Measurements from ENCODE around the gene COL1A1.

The COL1A1 gene

GRCh38 chr17:50144845-50145531 is 56.4 kb downstream of the COL1A1 start:
- H3K9me3 ChIP-seq (ENCODE audit: control insufficient read depth, low read depth, low read length) = no peaks in the 10 kb centered on the region
- H3K27ac ChIP-seq (ENCODE audit: low read length) = no peak overlapping the region
- no peak overlapping the region for H3K4me3 ChIP-seq (ENCODE audit: low read length)
- H3K36me3 ChIP-seq (ENCODE audit: control insufficient read depth, low read depth, low read length) = no peaks in the 10 kb centered on the region
- H3K9ac ChIP-seq (ENCODE audit: low read length) = no peak overlapping the region
- peaks cover 15% of the 10 kb centered on the region for H3K4me1 ChIP-seq (ENCODE audit: control insufficient read depth, low read depth, low read length)
- H3K27me3 ChIP-seq (ENCODE audit: control insufficient read depth, insufficient read depth, low read length) = peaks cover 15% of the 10 kb centered on the region

DNA sequence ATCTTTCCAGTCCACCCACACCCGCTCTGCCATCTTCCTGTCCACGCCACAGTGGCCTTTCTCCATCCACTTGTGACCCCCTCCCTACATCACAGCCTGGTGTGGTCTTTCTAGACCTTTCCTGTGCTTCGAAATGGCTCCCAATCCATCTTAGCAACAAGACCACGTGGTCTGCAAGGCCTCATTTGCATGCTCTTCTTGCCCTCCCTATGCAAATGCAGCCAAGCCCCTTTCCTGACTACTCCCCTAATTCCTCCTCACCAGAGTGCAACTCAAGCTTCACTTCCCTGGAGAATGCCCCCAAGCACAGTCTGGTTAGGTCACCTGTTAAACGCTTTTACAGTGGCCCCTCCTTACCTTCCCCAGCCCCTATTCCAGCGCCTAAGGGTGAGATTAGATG is 57.1 kb downstream of the COL1A1 start:
- Histone ChIP-seq H3K9ac (ENCODE audit: low read length) (no peak overlapping the region), H3K4me1 (ENCODE audit: control insufficient read depth, low read depth, low read length) (peaks cover 15% of the 10 kb centered on the region), H3K36me3 (ENCODE audit: control insufficient read depth, low read depth, low read length) (peaks cover 2% of the 10 kb centered on the region), H3K27ac (ENCODE audit: low read length) (no peak overlapping the region), H3K9me3 (ENCODE audit: control insufficient read depth, low read depth, low read length) (no peaks in the 10 kb centered on the region), H3K4me3 (ENCODE audit: low read length) (no peak overlapping the region), H3K27me3 (ENCODE audit: control insufficient read depth, insufficient read depth, low read length) (peaks cover 9% of the 10 kb centered on the region)

DNA sequence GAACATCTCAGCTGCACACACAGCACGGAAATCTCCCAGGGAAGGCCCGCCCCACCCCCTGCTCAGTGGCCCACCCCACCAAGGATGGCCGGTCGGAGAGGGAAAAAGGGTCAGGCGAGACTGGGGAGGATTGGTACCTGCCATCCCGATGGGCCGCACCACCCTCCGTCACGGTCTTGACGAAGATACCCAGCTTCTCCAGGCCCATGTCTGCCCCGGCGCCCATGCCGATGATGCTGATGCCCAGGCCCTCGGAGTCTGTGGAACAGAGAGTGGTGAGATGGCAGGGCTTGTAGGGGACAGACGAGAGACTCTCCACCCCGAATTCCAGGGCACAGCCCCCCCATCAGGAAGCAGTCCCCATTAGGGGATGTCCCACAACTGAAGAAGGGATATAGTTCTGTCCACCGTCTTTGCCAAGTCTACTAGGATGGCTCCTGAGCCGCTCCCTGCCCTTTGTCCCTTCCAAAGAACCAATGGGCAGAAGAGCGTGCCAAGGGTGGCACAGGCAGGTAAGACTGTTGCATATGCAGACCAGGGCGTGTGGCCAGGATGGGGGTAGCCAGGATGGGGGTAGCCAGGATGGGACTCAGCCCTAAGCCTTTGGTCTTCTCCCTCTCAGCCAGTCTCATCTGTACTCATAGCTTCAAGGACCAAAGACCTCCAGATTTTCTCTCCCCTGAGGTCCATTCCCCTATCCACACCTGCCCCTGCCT is 57.8 kb downstream of the COL1A1 start:
- no peak overlapping the region for H3K4me3 ChIP-seq (ENCODE audit: low read length)
- peaks cover 9% of the 10 kb centered on the region for H3K36me3 ChIP-seq (ENCODE audit: control insufficient read depth, low read depth, low read length)
- H3K27ac ChIP-seq (ENCODE audit: low read length) = no peak overlapping the region
- H3K9ac ChIP-seq (ENCODE audit: low read length) = no peak overlapping the region
- peaks cover 15% of the 10 kb centered on the region for H3K4me1 ChIP-seq (ENCODE audit: control insufficient read depth, low read depth, low read length)
- peaks cover 3% of the 10 kb centered on the region for H3K27me3 ChIP-seq (ENCODE audit: control insufficient read depth, insufficient read depth, low read length)
- no peaks in the 10 kb centered on the region for H3K9me3 ChIP-seq (ENCODE audit: control insufficient read depth, low read depth, low read length)

GRCh38 chr17:50141745-50142110 is 59.7 kb downstream of the COL1A1 start:
- Histone ChIP-seq H3K4me1 (ENCODE audit: control insufficient read depth, low read depth, low read length) (no peaks in the 10 kb centered on the region), H3K36me3 (ENCODE audit: control insufficient read depth, low read depth, low read length) (peaks cover 13% of the 10 kb centered on the region), H3K27ac (ENCODE audit: low read length) (no peak overlapping the region)

DNA sequence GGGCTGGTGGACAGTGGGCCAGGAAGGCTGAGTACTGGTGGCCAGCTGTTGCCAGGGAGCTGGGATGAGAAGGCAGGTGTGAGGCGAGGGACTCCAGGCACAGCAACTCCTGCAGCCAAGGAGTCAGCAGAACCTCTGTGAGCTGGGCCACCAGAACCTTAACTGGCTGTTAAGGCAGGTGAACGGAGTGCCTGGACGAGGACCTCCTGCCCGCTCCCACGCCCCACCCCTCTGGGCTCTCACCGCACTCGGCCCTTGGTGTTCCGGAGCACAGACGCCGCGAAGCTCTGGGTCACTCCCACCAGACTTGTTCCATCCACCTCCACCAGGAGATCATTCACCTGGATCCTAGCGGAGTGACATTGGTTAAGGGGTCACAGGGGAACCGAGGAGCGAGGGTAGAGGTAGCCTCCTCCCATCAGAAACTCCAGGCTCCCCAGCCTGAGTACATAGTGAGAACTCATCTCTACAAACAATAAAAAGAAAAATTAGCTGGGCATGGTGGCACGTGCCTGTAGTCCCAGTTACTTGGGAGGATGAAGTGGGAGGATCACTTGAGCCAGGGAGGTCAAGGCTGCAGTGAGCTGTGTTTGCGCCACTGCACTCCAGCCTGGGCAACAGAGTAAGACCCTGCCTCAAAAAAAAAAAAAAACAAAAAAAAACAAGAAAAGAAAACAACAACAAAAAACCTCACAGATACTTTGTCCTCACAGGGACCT is 60.2 kb downstream of the COL1A1 start:
- Histone ChIP-seq H3K4me1 (ENCODE audit: control insufficient read depth, low read depth, low read length) (no peaks in the 10 kb centered on the region), H3K9ac (ENCODE audit: low read length) (no peak overlapping the region), H3K27me3 (ENCODE audit: control insufficient read depth, insufficient read depth, low read length) (no peaks in the 10 kb centered on the region), H3K9me3 (ENCODE audit: control insufficient read depth, low read depth, low read length) (no peaks in the 10 kb centered on the region), H3K27ac (ENCODE audit: low read length) (no peak overlapping the region), H3K36me3 (ENCODE audit: control insufficient read depth, low read depth, low read length) (peaks cover 13% of the 10 kb centered on the region), H3K4me3 (ENCODE audit: low read length) (no peak overlapping the region)

More at GRCh38 chr17:50141745-50142110, 59.7 kb downstream of the COL1A1 start:
- no peaks in the 10 kb centered on the region for H3K27me3 ChIP-seq (ENCODE audit: control insufficient read depth, insufficient read depth, low read length)
- no peak overlapping the region for H3K4me3 ChIP-seq (ENCODE audit: low read length)
- no peak overlapping the region for H3K9ac ChIP-seq (ENCODE audit: low read length)
- no peaks in the 10 kb centered on the region for H3K9me3 ChIP-seq (ENCODE audit: control insufficient read depth, low read depth, low read length)

GRCh38 chr17:50139950-50140885 is 61.2 kb downstream of the COL1A1 start:
- H3K9ac ChIP-seq (ENCODE audit: low read length) = no peak overlapping the region
- no peaks in the 10 kb centered on the region for H3K9me3 ChIP-seq (ENCODE audit: control insufficient read depth, low read depth, low read length)
- H3K36me3 ChIP-seq (ENCODE audit: control insufficient read depth, low read depth, low read length) = peaks cover 13% of the 10 kb centered on the region
- no peak overlapping the region for H3K27ac ChIP-seq (ENCODE audit: low read length)
- no peaks in the 10 kb centered on the region for H3K4me1 ChIP-seq (ENCODE audit: control insufficient read depth, low read depth, low read length)
- no peak overlapping the region for H3K4me3 ChIP-seq (ENCODE audit: low read length)
- no peaks in the 10 kb centered on the region for H3K27me3 ChIP-seq (ENCODE audit: control insufficient read depth, insufficient read depth, low read length)

- no peaks in the 10 kb centered on the region for H3K27me3 ChIP-seq (ENCODE audit: control insufficient read depth, insufficient read depth, low read length)
- peaks cover 5% of the 10 kb centered on the region for H3K4me1 ChIP-seq (ENCODE audit: control insufficient read depth, low read depth, low read length)
- H3K4me3 ChIP-seq (ENCODE audit: low read length) = no peak overlapping the region
- H3K36me3 ChIP-seq (ENCODE audit: control insufficient read depth, low read depth, low read length) = peaks cover 13% of the 10 kb centered on the region
- H3K9ac ChIP-seq (ENCODE audit: low read length) = no peak overlapping the region
- no peak overlapping the region for H3K27ac ChIP-seq (ENCODE audit: low read length)
- no peaks in the 10 kb centered on the region for H3K9me3 ChIP-seq (ENCODE audit: control insufficient read depth, low read depth, low read length)
Measured at GRCh38 chr17:50139185-50139783, 62.1 kb downstream of the COL1A1 start.

- H3K36me3 ChIP-seq (ENCODE audit: control insufficient read depth, low read depth, low read length) = peaks cover 13% of the 10 kb centered on the region
Measured at GRCh38 chr17:50137042-50137441, 64.4 kb downstream of the COL1A1 start.

GRCh38 chr17:50136096-50136687 is 65.2 kb downstream of the COL1A1 start:
- Histone ChIP-seq H3K27ac (ENCODE audit: low read length) (no peak overlapping the region), H3K27me3 (ENCODE audit: control insufficient read depth, insufficient read depth, low read length) (peaks cover 10% of the 10 kb centered on the region), H3K9me3 (ENCODE audit: control insufficient read depth, low read depth, low read length) (no peaks in the 10 kb centered on the region), H3K4me1 (ENCODE audit: control insufficient read depth, low read depth, low read length) (peaks cover 16% of the 10 kb centered on the region), H3K9ac (ENCODE audit: low read length) (no peak overlapping the region), H3K4me3 (ENCODE audit: low read length) (no peak overlapping the region), H3K36me3 (ENCODE audit: control insufficient read depth, low read depth, low read length) (peaks cover 13% of the 10 kb centered on the region)

More at GRCh38 chr17:50137042-50137441, 64.4 kb downstream of the COL1A1 start:
- no peak overlapping the region for H3K4me3 ChIP-seq (ENCODE audit: low read length)
- H3K27ac ChIP-seq (ENCODE audit: low read length) = no peak overlapping the region
- H3K4me1 ChIP-seq (ENCODE audit: control insufficient read depth, low read depth, low read length) = peaks cover 16% of the 10 kb centered on the region
- H3K9me3 ChIP-seq (ENCODE audit: control insufficient read depth, low read depth, low read length) = no peaks in the 10 kb centered on the region
- H3K9ac ChIP-seq (ENCODE audit: low read length) = no peak overlapping the region
- peaks cover 1% of the 10 kb centered on the region for H3K27me3 ChIP-seq (ENCODE audit: control insufficient read depth, insufficient read depth, low read length)

DNA sequence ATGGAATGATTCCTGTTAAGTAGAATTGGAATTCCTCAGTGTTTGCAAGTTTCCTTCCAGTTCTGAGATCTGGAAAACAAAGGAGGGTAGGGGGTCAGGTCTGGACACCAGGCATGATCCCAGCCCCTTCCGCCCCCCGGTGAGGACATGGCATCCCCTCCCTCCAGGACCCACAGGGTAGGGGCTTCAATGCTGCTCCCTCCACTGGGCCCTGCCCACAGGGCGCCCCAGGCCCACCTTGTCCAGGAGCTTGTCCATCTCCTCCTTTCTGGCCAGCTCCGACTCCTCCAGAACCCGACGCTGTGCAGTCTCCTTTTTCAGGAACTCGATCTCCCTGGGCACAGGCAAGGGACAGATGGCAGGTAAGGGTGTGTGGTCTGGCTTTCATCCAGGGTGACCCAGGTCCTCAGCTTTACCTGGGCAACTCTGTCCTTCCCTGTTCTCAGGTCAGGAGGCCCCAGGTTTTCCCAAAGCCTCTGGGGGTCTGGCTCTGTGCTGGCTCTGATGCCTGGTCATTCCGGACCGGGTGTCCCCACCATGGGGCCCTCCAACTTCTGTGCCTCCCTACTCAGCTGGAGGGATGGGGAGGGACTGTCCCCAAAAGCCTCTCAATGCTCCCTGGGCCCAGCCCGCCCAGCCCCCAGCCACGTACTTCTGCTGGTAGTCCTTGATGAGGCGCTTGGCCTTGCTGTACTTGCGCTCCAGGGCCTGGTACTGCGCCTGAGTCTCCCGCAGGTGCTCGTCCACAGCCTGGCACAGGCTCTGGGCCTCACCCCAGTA is 65.9 kb downstream of the COL1A1 start:
- Histone ChIP-seq H3K9me3 (ENCODE audit: control insufficient read depth, low read depth, low read length) (no peaks in the 10 kb centered on the region), H3K27ac (ENCODE audit: low read length) (no peak overlapping the region), H3K4me1 (ENCODE audit: control insufficient read depth, low read depth, low read length) (peaks cover 21% of the 10 kb centered on the region), H3K4me3 (ENCODE audit: low read length) (no peak overlapping the region), H3K36me3 (ENCODE audit: control insufficient read depth, low read depth, low read length) (peaks cover 13% of the 10 kb centered on the region), H3K27me3 (ENCODE audit: control insufficient read depth, insufficient read depth, low read length) (peaks cover 16% of the 10 kb centered on the region), H3K9ac (ENCODE audit: low read length) (no peak overlapping the region)

All from iPS-18a (cell line).